Activated T-helper 2 cell treated with anti-CD3 and anti-CD28 coated beads, Interferon-gamma antibody, Interleukin-2, Interleukin-4, amounts not matched to agents 10 μg/mL and 5 μg/mL and 100 μg/mL, durations not matched to agents 14 hours and 24 hours and 36 hours (primary cell): Measurements from ENCODE around the gene ARHGAP1. TPM values are rescaled to one million over a fixed set of nuclear protein-coding genes. Genes with fewer than 3 reads are reported as not detected.

Experiments
- DNase-seq: peaks from one replicate; pipeline ENCODE4 v3.0.0; 2021; ENCODE audit warnings: low spot score
- H3K27ac Mint-ChIP-seq: one replicate; pipeline ENCODE4 v1.8.0; 2021; ENCODE audit warnings: mixed read lengths
- H3K27me3 Mint-ChIP-seq: one replicate; pipeline ENCODE4 v1.8.0; 2021; ENCODE audit warnings: low read depth, mixed read lengths
- H3K36me3 Mint-ChIP-seq: one replicate; pipeline ENCODE4 v1.8.0; 2021; ENCODE audit warnings: low read depth, mixed read lengths
- H3K4me1 Mint-ChIP-seq: one replicate; pipeline ENCODE4 v1.8.0; 2021; ENCODE audit warnings: low read depth, mixed read lengths
- H3K4me3 Mint-ChIP-seq: one replicate; pipeline ENCODE4 v1.8.0; 2021; ENCODE audit warnings: low read depth, mild to moderate bottlenecking, moderate library complexity, mixed read lengths
- H3K9me3 Mint-ChIP-seq: one replicate; pipeline ENCODE4 v1.8.0; 2021; ENCODE audit warnings: mixed read lengths
- intact Hi-C: fragments of 100-400 bp; cut with micrococcal nuclease; formaldehyde crosslinking; loops from one replicate; pipeline ENCODE4 v1.15.1; 2023
- total RNA-seq: library from RNA; stranded (reverse); gene quantifications from 2 replicates; pipeline ENCODE4 v1.2.3, GENCODE V29; 2022

Gene ARHGAP1
- total RNA-seq, 1 donor from 2014 or later, result 66.8 TPM

DNA sequence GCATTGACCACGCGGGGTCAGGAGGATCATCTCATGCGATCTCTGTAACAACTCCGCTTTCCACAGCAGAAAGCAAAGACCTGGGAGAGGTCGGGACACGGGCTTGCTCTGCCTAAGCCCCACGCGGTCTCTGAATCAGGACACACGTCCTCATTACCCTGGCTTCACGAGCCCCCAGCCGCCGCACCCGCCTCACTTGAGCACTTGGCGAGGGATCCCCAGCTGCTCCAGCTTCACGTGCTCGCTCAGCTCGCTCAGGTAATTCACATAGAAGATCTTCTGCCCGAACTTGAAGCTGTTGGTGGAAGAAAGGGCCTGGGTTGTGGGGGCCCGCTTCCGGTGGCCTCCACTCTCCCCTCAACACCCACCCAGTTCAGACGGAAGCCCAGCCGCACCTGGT, 19.6 kb downstream of the ARHGAP1 start:
- H3K36me3 Mint-ChIP-seq, result peaks cover 39% of the 10 kb centered on the region
- H3K4me3 Mint-ChIP-seq, result no peak overlapping the region
- H3K27me3 Mint-ChIP-seq, result no peaks in the 10 kb centered on the region
- H3K27ac Mint-ChIP-seq, result no peak overlapping the region
- no peaks in the 10 kb centered on the region for H3K9me3 Mint-ChIP-seq
- intact Hi-C loops, result no loop called here
- peaks cover 10% of the 10 kb centered on the region for H3K4me1 Mint-ChIP-seq
- DNase-seq, result no peak

DNA sequence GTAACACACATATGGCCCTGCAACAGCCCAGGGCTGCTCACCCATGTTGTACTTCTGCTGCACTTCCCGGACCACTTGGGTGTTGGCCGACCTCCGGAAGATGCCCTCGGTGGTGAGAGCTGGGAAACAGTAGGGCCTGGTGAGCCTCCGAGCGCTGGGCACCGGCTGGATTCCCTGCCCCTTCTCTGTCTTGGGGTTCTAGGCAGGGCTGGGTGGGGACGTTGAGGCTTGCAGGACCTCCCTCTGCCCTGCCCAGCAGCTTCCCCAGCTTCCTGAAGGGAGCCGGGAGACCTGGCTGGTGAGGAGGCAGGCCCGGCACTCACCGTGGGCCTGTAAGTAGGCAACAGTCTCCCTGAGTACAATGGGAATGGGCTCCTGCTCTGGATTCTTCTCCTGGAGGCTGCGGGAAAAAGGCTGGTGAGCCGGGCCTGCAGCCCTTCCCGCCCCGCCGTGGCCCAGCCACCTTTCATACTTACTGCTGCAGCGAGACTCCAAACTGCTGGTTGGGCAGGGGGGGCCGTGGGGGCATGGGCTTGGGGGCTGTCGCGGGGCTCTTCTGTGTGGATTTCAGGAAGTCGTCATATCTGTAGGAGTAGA, 20.2 kb downstream of the ARHGAP1 start:
- H3K27me3 Mint-ChIP-seq, result no peaks in the 10 kb centered on the region
- H3K27ac Mint-ChIP-seq, result no peak overlapping the region
- peaks cover 10% of the 10 kb centered on the region for H3K4me1 Mint-ChIP-seq
- intact Hi-C loops, result no loop called here
- no peaks in the 10 kb centered on the region for H3K9me3 Mint-ChIP-seq
- peaks cover 39% of the 10 kb centered on the region for H3K36me3 Mint-ChIP-seq
- DNase-seq, result no peak
- H3K4me3 Mint-ChIP-seq, result no peak overlapping the region

DNA sequence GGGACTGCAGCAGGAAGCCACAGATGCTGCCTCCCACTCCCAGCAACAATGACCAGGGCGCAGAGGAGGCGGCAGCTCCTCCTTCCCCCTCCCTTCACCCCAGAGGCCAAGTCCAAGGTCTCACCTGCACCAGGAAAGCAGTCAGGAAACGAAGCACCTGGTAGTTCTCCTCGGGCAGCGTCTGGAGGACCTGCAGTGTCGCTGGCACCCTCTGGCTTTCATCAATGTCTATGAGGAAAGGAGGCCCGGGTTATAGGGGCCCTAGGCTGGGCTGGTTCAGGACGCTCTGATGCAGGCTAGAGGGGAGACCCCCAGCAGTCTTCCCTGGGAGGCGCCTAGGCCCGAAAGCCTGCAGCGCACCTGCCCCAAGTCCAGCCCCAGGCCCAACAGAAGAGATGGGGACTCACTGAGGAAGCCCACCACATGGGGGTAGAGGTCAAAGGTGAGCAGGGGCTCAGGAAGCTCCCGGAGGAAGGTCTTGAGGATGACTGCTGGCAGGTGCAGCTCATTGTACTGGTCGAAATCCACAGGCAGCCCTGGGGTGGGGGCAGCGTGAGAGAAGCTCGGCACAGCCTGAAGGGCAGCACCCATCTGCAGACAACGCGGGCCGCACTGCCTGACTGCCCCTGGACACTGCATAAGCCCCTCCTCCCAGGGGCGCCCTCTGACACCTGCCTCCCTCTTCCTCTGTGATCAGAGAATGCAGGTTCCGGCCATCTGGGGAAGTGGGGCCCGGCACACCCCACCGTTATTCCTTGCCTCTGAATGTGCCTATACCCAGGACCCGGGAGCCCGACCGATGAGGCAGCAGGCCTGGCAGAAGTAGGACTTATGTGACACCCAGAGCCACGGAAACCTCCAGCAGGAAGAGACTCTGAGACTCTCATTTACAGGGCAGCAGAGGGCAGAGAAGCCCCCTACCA, 20.9 kb downstream of the ARHGAP1 start:
- no peak for DNase-seq
- no peaks in the 10 kb centered on the region for H3K27me3 Mint-ChIP-seq
- no peak overlapping the region for H3K27ac Mint-ChIP-seq
- intact Hi-C loops, result no loop called here
- no peaks in the 10 kb centered on the region for H3K9me3 Mint-ChIP-seq
- no peak overlapping the region for H3K4me3 Mint-ChIP-seq
- H3K36me3 Mint-ChIP-seq, result peaks cover 39% of the 10 kb centered on the region
- peaks cover 15% of the 10 kb centered on the region for H3K4me1 Mint-ChIP-seq

DNA sequence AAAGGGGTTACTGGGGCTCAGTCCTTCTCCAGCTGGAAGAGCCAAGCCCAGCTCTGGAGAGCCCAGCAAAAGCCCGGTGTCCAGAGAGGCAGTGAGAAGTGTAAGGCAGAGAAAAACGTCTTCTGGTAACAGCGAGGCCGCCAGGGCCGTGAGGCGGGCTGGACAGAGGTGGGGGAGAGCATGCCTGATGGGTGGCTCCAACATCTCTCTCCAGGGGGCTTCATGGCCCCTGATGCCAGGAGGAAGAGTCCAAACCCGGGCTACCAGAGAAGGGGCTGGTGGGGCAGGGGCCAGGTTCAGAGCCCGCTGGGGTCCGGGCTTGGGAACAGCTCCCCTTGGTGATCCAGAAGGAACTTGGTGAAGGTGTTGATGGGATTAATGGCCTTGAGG, 21.7 kb downstream of the ARHGAP1 start:
- Mint-ChIP-seq H3K27me3 (no peaks in the 10 kb centered on the region), H3K36me3 (peaks cover 38% of the 10 kb centered on the region), H3K9me3 (no peaks in the 10 kb centered on the region), H3K4me1 (peaks cover 16% of the 10 kb centered on the region), H3K27ac (no peak overlapping the region), H3K4me3 (no peak overlapping the region)
- intact Hi-C loops, result no loop called here
- DNase-seq, result no peak

DNA sequence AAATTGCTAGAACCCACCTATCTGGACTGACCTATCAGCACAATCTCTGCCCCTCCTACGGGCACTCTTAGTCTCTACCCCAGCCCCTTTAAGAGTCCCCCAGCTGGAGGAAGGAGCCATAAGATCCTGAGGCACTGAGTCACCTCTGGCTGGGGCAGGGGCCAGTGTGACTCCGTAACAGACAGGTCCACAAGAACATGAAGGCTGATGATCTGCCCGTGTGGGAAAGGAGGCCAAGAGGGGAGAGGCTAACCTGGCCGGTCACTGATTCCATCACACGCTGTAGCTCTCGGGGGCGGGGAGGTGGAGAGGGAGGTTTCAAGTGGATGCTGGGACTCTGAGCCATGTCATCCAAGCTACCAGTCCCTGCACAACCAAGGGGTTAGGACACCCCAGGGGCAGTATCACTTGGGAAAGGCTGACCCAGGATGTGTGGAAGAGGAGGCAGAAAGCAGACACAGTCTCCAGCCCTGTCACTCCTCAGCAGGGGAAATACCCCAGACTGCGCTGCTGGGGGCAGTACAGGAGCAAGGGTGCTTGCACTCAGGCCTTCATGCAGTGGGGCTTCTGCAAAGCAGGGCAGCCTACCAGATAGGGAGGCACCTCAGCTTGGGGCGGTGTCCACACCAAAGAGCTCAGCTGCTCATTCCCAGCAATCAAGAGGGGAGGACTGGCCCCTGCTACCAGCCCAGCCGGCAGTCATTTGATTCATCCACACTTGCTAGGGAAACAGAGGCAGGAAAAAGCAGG, 22.3 kb downstream of the ARHGAP1 start:
- H3K36me3 Mint-ChIP-seq, result peaks cover 43% of the 10 kb centered on the region
- no peak overlapping the region for H3K4me3 Mint-ChIP-seq
- H3K27me3 Mint-ChIP-seq, result no peaks in the 10 kb centered on the region
- no peak overlapping the region for H3K27ac Mint-ChIP-seq
- intact Hi-C loops, result no loop called here
- H3K4me1 Mint-ChIP-seq, result peaks cover 16% of the 10 kb centered on the region
- no peak for DNase-seq
- no peaks in the 10 kb centered on the region for H3K9me3 Mint-ChIP-seq

DNA sequence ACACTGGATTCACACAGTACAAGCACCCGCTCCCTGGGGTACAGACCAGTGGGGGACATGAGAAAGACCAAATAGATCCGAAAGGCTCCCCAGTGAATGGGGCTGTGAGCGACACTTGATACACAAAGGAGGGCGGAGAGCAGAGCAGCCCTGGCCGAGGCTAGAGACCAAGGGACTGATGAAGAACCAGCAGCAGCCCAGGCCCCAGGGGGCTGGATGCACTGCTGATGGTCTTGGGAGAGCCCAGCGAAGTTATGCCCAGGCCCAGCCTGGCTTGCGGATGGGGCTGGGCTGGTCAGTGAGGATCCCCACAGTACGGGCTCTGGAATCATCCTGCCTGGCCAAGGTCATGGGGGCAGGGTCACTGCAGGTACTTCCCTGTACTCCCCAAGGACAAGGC, 23.2 kb downstream of the ARHGAP1 start:
- Mint-ChIP-seq H3K27ac (peak overlapping the region; percentile 33), H3K4me1 (peaks cover 19% of the 10 kb centered on the region), H3K4me3 (no peak overlapping the region), H3K27me3 (no peaks in the 10 kb centered on the region), H3K9me3 (no peaks in the 10 kb centered on the region), H3K36me3 (peaks cover 52% of the 10 kb centered on the region)
- no peak for DNase-seq
- intact Hi-C loops, result no loop called here

DNA sequence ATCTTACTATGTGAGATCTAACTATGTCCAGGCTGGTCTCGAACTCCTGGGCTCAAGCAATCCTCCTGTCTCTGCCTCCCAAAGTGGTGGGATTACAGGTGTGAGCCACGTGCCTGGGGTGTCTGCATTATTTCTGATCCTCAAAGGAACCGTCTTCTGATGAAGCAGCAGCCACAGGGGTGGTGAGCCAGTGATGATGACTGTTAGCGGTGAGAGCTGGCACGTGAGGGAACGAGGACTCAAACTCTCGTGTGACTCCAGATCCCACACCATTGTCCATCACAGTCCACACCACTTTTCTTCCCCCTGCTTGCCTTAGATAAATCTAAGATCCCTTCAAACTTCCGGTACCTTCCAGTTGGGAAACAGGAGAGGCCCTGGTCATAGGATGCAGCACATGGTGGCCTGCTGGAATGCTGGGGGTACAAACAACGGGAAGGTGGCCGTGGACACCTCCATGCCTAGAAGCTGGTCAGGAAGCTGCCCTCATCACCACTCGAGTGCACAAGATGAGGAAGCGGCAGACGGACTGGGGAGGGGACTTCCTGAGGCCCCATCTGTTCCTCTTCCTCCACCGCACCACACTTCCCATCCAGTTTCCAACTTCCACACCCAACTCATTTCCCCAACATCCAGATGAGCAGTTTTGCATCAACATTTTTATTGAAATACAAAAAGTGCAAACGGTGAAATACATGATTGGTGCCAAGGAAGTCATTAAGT, 23.8 kb downstream of the ARHGAP1 start:
- Mint-ChIP-seq H3K4me3 (no peak overlapping the region), H3K27ac (peak overlapping the region; percentile 33), H3K27me3 (no peaks in the 10 kb centered on the region), H3K9me3 (no peaks in the 10 kb centered on the region), H3K4me1 (peaks cover 25% of the 10 kb centered on the region), H3K36me3 (peaks cover 58% of the 10 kb centered on the region)
- no peak for DNase-seq
- intact Hi-C loops, result no loop called here

DNA sequence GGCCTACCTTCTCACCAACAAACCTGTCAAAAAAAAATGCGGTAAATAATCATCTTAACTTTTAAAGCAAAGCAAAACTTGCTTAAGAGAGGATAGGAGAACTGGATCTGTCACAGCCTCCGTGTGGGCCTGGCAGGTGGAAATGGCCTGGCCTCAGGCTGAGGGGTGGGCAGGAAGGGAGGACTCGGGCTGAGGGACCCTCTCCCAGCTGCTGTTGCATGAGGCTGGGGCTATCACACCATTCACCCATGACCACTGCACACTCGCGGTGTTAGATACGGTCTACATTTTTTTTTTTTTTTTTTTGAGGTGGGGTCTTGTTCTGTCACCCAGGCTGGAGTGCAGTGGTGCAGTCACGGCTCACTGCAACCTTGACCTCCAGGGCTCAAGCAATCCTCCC, 24.5 kb downstream of the ARHGAP1 start:
- peaks cover 29% of the 10 kb centered on the region for H3K4me1 Mint-ChIP-seq
- H3K27me3 Mint-ChIP-seq, result no peaks in the 10 kb centered on the region
- H3K36me3 Mint-ChIP-seq, result peaks cover 62% of the 10 kb centered on the region
- no peak overlapping the region for H3K27ac Mint-ChIP-seq
- no peak for DNase-seq
- intact Hi-C loops, result no loop called here
- H3K9me3 Mint-ChIP-seq, result no peaks in the 10 kb centered on the region
- H3K4me3 Mint-ChIP-seq, result no peak overlapping the region

DNA sequence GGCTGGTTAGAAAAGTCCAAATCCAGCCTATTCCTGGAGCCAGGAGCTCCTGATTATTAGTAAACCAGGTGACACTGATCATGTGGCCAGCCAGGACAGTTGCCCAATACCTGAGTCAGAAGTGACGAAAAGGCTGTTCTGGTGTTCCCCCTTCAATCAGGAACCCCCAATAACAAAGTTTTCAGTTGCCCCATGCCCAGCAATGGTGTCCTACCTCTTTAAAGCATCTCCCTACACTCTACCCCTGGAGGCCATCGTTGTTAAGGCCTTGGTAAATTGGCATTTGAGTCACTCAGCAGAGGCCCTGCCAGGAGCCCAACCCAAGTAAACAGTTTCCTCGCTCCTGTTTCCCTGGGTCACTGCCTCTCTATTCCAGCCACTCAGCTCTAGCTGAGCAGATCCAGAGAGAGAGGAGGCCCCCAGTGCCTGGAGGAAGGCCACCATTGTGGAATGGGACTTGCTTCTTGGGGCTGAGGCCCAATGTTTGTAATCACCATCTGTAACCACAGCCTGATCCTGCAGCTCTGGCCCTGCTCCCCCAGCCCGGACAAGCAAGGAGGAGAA, 25.0 kb downstream of the ARHGAP1 start:
- H3K9me3 Mint-ChIP-seq, result no peaks in the 10 kb centered on the region
- H3K27ac Mint-ChIP-seq, result no peak overlapping the region
- intact Hi-C loops, result no loop called here
- H3K4me3 Mint-ChIP-seq, result no peak overlapping the region
- H3K36me3 Mint-ChIP-seq, result peaks cover 58% of the 10 kb centered on the region
- H3K4me1 Mint-ChIP-seq, result peaks cover 31% of the 10 kb centered on the region
- no peak for DNase-seq
- H3K27me3 Mint-ChIP-seq, result no peaks in the 10 kb centered on the region

DNA sequence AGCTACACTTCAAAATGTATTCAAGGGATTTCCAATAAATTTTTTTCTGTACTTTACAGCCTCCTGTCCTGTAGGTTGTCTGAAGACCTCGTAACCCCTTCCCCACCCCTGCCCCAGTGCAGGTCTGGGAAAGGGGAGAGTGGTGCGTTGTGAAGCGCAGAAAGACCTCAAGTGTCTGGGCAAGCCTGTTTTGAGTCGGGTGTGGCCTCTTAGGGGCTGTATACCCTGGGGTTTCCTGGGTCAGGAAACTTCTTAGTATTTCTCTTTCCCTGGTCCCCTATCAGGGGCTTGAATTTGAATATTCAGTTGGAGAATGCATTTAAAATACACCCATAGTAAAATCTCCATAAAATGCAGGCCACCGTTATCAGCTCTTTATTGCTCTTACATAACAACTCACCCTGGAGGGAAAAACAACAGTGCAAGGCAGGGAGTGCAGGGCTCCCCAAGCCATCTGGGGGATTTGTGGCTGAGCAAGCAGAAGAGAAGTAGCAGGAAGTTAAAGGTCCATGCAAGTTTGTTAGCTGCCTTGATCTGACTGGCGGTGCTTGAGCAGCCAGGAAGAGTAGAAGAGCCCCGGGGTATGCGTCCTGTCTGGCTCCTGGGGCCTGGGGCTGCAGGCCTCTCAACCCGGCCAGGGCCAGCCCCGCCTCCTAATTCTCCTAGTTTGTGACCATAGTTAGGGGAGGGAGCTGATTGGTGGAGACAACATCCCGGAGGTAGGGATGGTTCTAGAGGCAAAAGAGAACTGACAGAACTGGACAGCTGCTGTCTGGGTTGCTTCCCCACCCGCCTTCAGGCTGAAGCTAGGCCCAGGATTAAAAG, 25.7 kb downstream of the ARHGAP1 start:
- Mint-ChIP-seq H3K27ac (peak overlapping the region; percentile 61), H3K27me3 (no peaks in the 10 kb centered on the region), H3K4me1 (peaks cover 35% of the 10 kb centered on the region), H3K4me3 (no peak overlapping the region), H3K36me3 (peaks cover 61% of the 10 kb centered on the region), H3K9me3 (no peaks in the 10 kb centered on the region)
- intact Hi-C loops, result no loop called here
- no peak for DNase-seq

DNA sequence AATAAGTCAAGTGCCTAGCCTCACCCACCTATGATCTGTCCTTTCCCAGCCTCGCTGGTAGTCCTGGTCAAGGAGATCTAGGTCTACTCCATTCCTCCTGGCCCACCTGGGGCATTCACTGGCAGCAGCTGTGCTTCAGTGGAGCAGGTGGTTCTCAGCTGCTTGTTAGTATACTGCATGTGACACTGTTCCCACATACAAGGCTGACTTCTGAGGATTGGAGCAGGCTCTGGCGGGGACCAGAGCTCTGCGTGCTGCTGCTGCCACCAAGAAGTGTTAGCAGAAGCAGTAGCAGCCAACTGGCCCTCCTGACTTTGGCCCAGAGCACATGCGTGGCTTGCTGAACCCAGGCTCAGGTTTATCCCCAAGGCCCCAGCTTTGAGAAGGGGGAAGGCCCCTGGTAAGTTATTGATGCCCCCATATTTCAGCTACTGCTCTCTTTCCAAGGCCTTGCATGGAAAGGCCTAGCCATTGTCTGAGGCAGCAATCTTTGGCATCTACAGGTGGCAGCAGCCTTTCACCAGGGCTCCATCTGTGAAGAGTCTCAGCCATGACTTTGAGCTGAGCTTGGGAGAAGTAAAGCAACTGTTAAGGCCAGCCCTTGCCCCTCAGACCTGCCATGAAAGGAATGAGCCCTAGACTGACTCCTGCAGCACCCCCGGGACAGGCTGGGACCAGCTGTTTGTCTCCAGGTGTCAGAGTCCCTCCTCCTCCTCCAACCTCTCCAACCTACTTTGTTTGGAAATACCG, 26.5 kb downstream of the ARHGAP1 start:
- Mint-ChIP-seq H3K36me3 (peaks cover 62% of the 10 kb centered on the region), H3K4me1 (peaks cover 40% of the 10 kb centered on the region), H3K27ac (no peak overlapping the region), H3K9me3 (no peaks in the 10 kb centered on the region), H3K27me3 (no peaks in the 10 kb centered on the region), H3K4me3 (no peak overlapping the region)
- no peak for DNase-seq
- intact Hi-C loops, result no loop called here
